Muscle layer of colon (tissue), 2 donors: ENCODE data around the gene BRAT1.
A peak's percentile ranks its signal among the peaks of the same experiment; 100 is the strongest.

Experiments used
- H3K27ac ChIP-seq: one replicate; pipeline ENCODE4 v1.7.0; 2013; ENCODE audit warnings: low read depth, mild to moderate bottlenecking, low read length, moderate library complexity
- H3K27me3 ChIP-seq, 2 donors: one replicate each; pipeline ENCODE4 v1.7.0; 2013; ENCODE audit warnings: low read length in 2 of 2, mild to moderate bottlenecking in 2 of 2; ENCODE audit not compliant: insufficient read depth in 2 of 2, control insufficient read depth in 1 of 2
- H3K36me3 ChIP-seq: one replicate; pipeline ENCODE4 v1.7.0; 2013; ENCODE audit warnings: mild to moderate bottlenecking, low read length; ENCODE audit not compliant: insufficient read depth
- H3K4me1 ChIP-seq: one replicate; pipeline ENCODE4 v1.7.0; 2013; ENCODE audit warnings: mild to moderate bottlenecking, low read length; ENCODE audit not compliant: insufficient read depth
- H3K4me3 ChIP-seq, 2 donors: one replicate each; pipeline ENCODE4 v1.7.0; 2013; ENCODE audit warnings: low read length in 2 of 2, low read depth in 1 of 2, mild to moderate bottlenecking in 1 of 2, moderate library complexity in 1 of 2
- H3K9ac ChIP-seq: one replicate; pipeline ENCODE4 v1.7.0; 2013; ENCODE audit warnings: low read length
- H3K9me3 ChIP-seq: one replicate; pipeline ENCODE4 v1.7.0; 2013; ENCODE audit warnings: mild to moderate bottlenecking, low read length
- donor health status: abdominal sarcoma.
- donor health status: Adenocarcinoma of cecum.

BRAT1 gene

GRCh38 chr7:2522780-2523433 lies 32.4 kb downstream of the BRAT1 start:
- Histone ChIP-seq H3K4me3 (peak overlapping the region; percentile 21 to 41), H3K4me1 (peaks cover 5% of the 10 kb centered on the region), H3K27me3 (peaks cover 18 to 69% of the 10 kb centered on the region in 2 donors), H3K27ac (no peak overlapping the region), H3K36me3 (no peaks in the 10 kb centered on the region), H3K9ac (no peak overlapping the region), H3K9me3 (no peaks in the 10 kb centered on the region)

- Histone ChIP-seq H3K27ac (no peak overlapping the region), H3K4me3 (peak overlapping the region in 1 of 2 donors; percentile 23), H3K9ac (no peak overlapping the region), H3K4me1 (peaks cover 5% of the 10 kb centered on the region), H3K36me3 (no peaks in the 10 kb centered on the region), H3K9me3 (no peaks in the 10 kb centered on the region), H3K27me3 (peaks cover 18 to 69% of the 10 kb centered on the region in 2 donors)
These were observed 33.3 kb downstream of the BRAT1 start for GRCh38 chr7:2521952-2522591.

- peak overlapping the region in 1 of 2 donors; percentile 23 for H3K4me3 ChIP-seq
- peaks cover 5% of the 10 kb centered on the region for H3K4me1 ChIP-seq
- no peaks in the 10 kb centered on the region for H3K36me3 ChIP-seq
- no peak overlapping the region for H3K27ac ChIP-seq
- no peaks in the 10 kb centered on the region for H3K9me3 ChIP-seq
- peaks cover 18 to 68% of the 10 kb centered on the region in 2 donors for H3K27me3 ChIP-seq
- H3K9ac ChIP-seq = no peak overlapping the region
These were observed 34.0 kb downstream of the BRAT1 start for GRCh38 chr7:2521341-2521745.

GRCh38 chr7:2520761-2521290 lies 34.5 kb downstream of the BRAT1 start:
- Histone ChIP-seq H3K9me3 (no peaks in the 10 kb centered on the region), H3K4me3 (peak overlapping the region in 1 of 2 donors; percentile 60), H3K27me3 (peaks cover 18 to 65% of the 10 kb centered on the region in 2 donors), H3K27ac (no peak overlapping the region), H3K4me1 (peaks cover 5% of the 10 kb centered on the region), H3K9ac (no peak overlapping the region), H3K36me3 (no peaks in the 10 kb centered on the region)

GRCh38 chr7:2520131-2520760 lies 35.1 kb downstream of the BRAT1 start:
- Histone ChIP-seq H3K9me3 (no peaks in the 10 kb centered on the region), H3K9ac (no peak overlapping the region), H3K27ac (no peak overlapping the region), H3K27me3 (peaks cover 18 to 60% of the 10 kb centered on the region in 2 donors), H3K36me3 (no peaks in the 10 kb centered on the region), H3K4me1 (peaks cover 5% of the 10 kb centered on the region), H3K4me3 (peak overlapping the region in 1 of 2 donors; percentile 60)

GRCh38 chr7:2519119-2519930 lies 36.0 kb downstream of the BRAT1 start, which contains the start of gene LFNG:
LFNG (plus strand) TSS chr7:2519774; CDS start chr7:2519862, 88 bp downstream.
- Histone ChIP-seq H3K4me3 (peak within 1 kb of the TSS in 1 of 2 donors; percentile 60), H3K27ac (no peak within 1 kb of the TSS), H3K36me3 (no peaks in the 10 kb centered on the region), H3K4me1 (peaks cover 5% of the 10 kb centered on the region), H3K9me3 (no peaks in the 10 kb centered on the region), H3K27me3 (peaks cover 18 to 51% of the 10 kb centered on the region in 2 donors), H3K9ac (no peak within 1 kb of the TSS)

GRCh38 chr7:2518737-2519118 lies 36.6 kb downstream of the BRAT1 start:
- Histone ChIP-seq H3K4me1 (peaks cover 5% of the 10 kb centered on the region), H3K4me3 (peak overlapping the region in 1 of 2 donors; percentile 50), H3K27ac (no peak overlapping the region), H3K9ac (no peak overlapping the region), H3K27me3 (peaks cover 18 to 45% of the 10 kb centered on the region in 2 donors), H3K36me3 (no peaks in the 10 kb centered on the region), H3K9me3 (no peaks in the 10 kb centered on the region)

- no peaks in the 10 kb centered on the region for H3K36me3 ChIP-seq
- peaks cover 16 to 37% of the 10 kb centered on the region in 2 donors for H3K27me3 ChIP-seq
- no peaks in the 10 kb centered on the region for H3K9me3 ChIP-seq
- H3K4me1 ChIP-seq = peaks cover 5% of the 10 kb centered on the region
- no peak overlapping the region for H3K27ac ChIP-seq
- no peak overlapping the region for H3K4me3 ChIP-seq
- no peak overlapping the region for H3K9ac ChIP-seq
These were observed 37.4 kb downstream of the BRAT1 start for GRCh38 chr7:2517678-2518507.

- H3K27me3 ChIP-seq = peaks cover 13 to 28% of the 10 kb centered on the region in 2 donors
- no peak overlapping the region for H3K4me3 ChIP-seq
- no peaks in the 10 kb centered on the region for H3K9me3 ChIP-seq
- peaks cover 5% of the 10 kb centered on the region for H3K4me1 ChIP-seq
- no peak overlapping the region for H3K27ac ChIP-seq
- H3K36me3 ChIP-seq = no peaks in the 10 kb centered on the region
- no peak overlapping the region for H3K9ac ChIP-seq
These were observed 38.3 kb downstream of the BRAT1 start for GRCh38 chr7:2517026-2517425.

GRCh38 chr7:2516194-2516555 lies 39.1 kb downstream of the BRAT1 start:
- no peak overlapping the region for H3K27ac ChIP-seq
- peaks cover 5% of the 10 kb centered on the region for H3K4me1 ChIP-seq

More at GRCh38 chr7:2516194-2516555, 39.1 kb downstream of the BRAT1 start:
- Histone ChIP-seq H3K27me3 (peaks cover 7 to 20% of the 10 kb centered on the region in 2 donors), H3K9ac (no peak overlapping the region), H3K4me3 (no peak overlapping the region), H3K9me3 (no peaks in the 10 kb centered on the region), H3K36me3 (no peaks in the 10 kb centered on the region)
